ENCODE data around the gene DDA1.
A peak's percentile ranks its signal among the peaks of the same experiment; 100 is the strongest.

DDA1 gene

GRCh38 chr19:17337675-17338432 is 28.5 kb downstream of the DDA1 start:
- peak overlapping the region; percentile 94 for H3K9ac ChIP-seq (ENCODE audit: low read depth, low read length)
- H3K27ac ChIP-seq (ENCODE audit: low read length): peak overlapping the region; percentile 79
- H3K36me3 ChIP-seq (ENCODE audit: insufficient read depth, low read length): peaks cover 32% of the 10 kb centered on the region
- H2AFZ ChIP-seq (ENCODE audit: low read depth, low read length): peak overlapping the region; percentile 78
- DNase-seq (peak; percentile 52), ATAC-seq (ENCODE audit: insufficient read depth, low read depth) (no peak)
- H3K27me3 ChIP-seq (ENCODE audit: insufficient read depth, low read length, poor library complexity): no peaks in the 10 kb centered on the region
- H3K4me2 ChIP-seq (ENCODE audit: insufficient read depth, low read length): peak overlapping the region; percentile 99
- peak overlapping the region; percentile 60 to 99 for H3K4me3 ChIP-seq (ENCODE audit: low read depth in 1 of 2, low read length in 2 of 2)
- H3K79me2 ChIP-seq (ENCODE audit: insufficient read depth, low read length): peaks cover 20% of the 10 kb centered on the region
- H4K20me1 ChIP-seq (ENCODE audit: insufficient read depth, low read length): peaks cover 9% of the 10 kb centered on the region
- no peaks in the 10 kb centered on the region for H3K9me3 ChIP-seq (ENCODE audit: insufficient read depth, low read length, severe bottlenecking)
- peaks cover 52% of the 10 kb centered on the region for H3K4me1 ChIP-seq (ENCODE audit: insufficient read depth, low read length)
- no peak for TF ChIP-seq EZH2 (IDR thresholded peaks at IDR 0.05; ENCODE audit: borderline replicate concordance, low read depth, low read length, severe bottlenecking)
- no peak for TF ChIP-seq CTCF (IDR thresholded peaks at IDR 0.05; ENCODE audit: borderline replicate concordance, extremely low read depth, low read length, poor library complexity, severe bottlenecking)

DNA sequence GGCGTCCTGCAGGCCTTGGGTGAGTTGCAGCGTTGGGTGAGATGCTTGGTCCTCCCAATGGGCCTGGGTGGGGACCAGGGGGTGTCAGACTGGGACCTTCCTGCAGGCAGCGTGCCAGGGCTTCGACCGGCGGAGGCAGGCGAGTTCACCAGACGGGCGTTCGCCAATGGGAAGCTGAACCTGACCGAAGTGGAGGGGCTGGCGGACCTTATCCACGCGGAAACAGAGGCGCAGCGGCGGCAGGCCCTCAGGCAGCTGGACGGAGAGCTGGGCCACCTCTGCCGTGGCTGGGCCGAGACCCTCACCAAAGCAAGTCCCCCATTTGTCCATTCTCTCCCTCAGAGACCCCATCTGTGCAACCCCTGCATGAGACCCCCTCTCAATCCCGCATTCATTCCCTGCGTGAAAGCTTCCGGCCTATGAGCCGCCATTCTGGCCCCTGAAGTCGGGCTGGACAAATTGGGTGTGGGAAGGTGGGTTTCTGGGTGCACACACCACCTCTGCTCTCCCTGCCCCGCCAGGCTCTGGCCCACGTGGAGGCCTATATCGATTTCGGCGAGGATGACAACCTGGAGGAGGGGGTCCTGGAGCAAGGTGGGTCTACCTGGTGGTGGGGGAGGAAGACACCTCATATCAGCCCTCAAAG is 29.2 kb downstream of the DDA1 start:
- H3K4me3 ChIP-seq (ENCODE audit: low read depth in 1 of 2, low read length in 2 of 2): peak overlapping the region; percentile 60 to 99

GRCh38 chr19:17339088-17339741 is 29.9 kb downstream of the DDA1 start:
- no peak overlapping the region for H3K9ac ChIP-seq (ENCODE audit: low read depth, low read length)
- H3K9me3 ChIP-seq (ENCODE audit: insufficient read depth, low read length, severe bottlenecking): no peaks in the 10 kb centered on the region

More for the DNA sequence above, 29.2 kb downstream of the DDA1 start:
- Histone ChIP-seq H3K4me2 (ENCODE audit: insufficient read depth, low read length) (peak overlapping the region; percentile 99), H3K4me1 (ENCODE audit: insufficient read depth, low read length) (peaks cover 46% of the 10 kb centered on the region), H4K20me1 (ENCODE audit: insufficient read depth, low read length) (peaks cover 6% of the 10 kb centered on the region; the same call in 1 of the 2 replicates), H3K79me2 (ENCODE audit: insufficient read depth, low read length) (peaks cover 20% of the 10 kb centered on the region), H3K27me3 (ENCODE audit: insufficient read depth, low read length, poor library complexity) (no peaks in the 10 kb centered on the region), H2AFZ (ENCODE audit: low read depth, low read length) (no peak overlapping the region), H3K27ac (ENCODE audit: low read length) (peak overlapping the region; percentile 79), H3K9me3 (ENCODE audit: insufficient read depth, low read length, severe bottlenecking) (no peaks in the 10 kb centered on the region), H3K9ac (ENCODE audit: low read depth, low read length) (peak overlapping the region; percentile 94), H3K36me3 (ENCODE audit: insufficient read depth, low read length) (peaks cover 27% of the 10 kb centered on the region)
- DNase-seq (no peak), ATAC-seq (ENCODE audit: insufficient read depth, low read depth) (no peak)
- no peak for TF ChIP-seq CTCF (IDR thresholded peaks at IDR 0.05; ENCODE audit: borderline replicate concordance, extremely low read depth, low read length, poor library complexity, severe bottlenecking)
- TF ChIP-seq EZH2 (IDR thresholded peaks at IDR 0.05; ENCODE audit: borderline replicate concordance, low read depth, low read length, severe bottlenecking): no peak

More at GRCh38 chr19:17339088-17339741, 29.9 kb downstream of the DDA1 start:
- no peaks in the 10 kb centered on the region for H3K27me3 ChIP-seq (ENCODE audit: insufficient read depth, low read length, poor library complexity)
- H3K4me1 ChIP-seq (ENCODE audit: insufficient read depth, low read length): peaks cover 39% of the 10 kb centered on the region
- peaks cover 6% of the 10 kb centered on the region; the same call in 1 of the 2 replicates for H4K20me1 ChIP-seq (ENCODE audit: insufficient read depth, low read length)
- ATAC-seq (ENCODE audit: insufficient read depth, low read depth): no peak
- H2AFZ ChIP-seq (ENCODE audit: low read depth, low read length): no peak overlapping the region
- H3K79me2 ChIP-seq (ENCODE audit: insufficient read depth, low read length): peaks cover 20% of the 10 kb centered on the region
- TF ChIP-seq CTCF (IDR thresholded peaks at IDR 0.05; ENCODE audit: borderline replicate concordance, extremely low read depth, low read length, poor library complexity, severe bottlenecking) (no peak), EZH2 (IDR thresholded peaks at IDR 0.05; ENCODE audit: borderline replicate concordance, low read depth, low read length, severe bottlenecking) (no peak)
- peak overlapping the region in 1 of 2 experiments; percentile 99; a peak in 2 of 4 replicates for H3K4me3 ChIP-seq (ENCODE audit: low read depth in 1 of 2, low read length in 2 of 2)
- DNase-seq: peak; percentile 58
- peaks cover 27% of the 10 kb centered on the region for H3K36me3 ChIP-seq (ENCODE audit: insufficient read depth, low read length)
- H3K27ac ChIP-seq (ENCODE audit: low read length): no peak overlapping the region
- peak overlapping the region; percentile 99; the same call in 1 of the 2 replicates for H3K4me2 ChIP-seq (ENCODE audit: insufficient read depth, low read length)
